Kidney capillary endothelial cell (primary cell): Measurements from ENCODE around the gene ADH5.
"Not testable (repeated sequence)": the region's sequence is repeated elsewhere in the genome, so short reads cannot be mapped to it uniquely, and the experiment has no call there.

Experiments
- DNase-seq: peaks from one replicate; pipeline ENCODE4 v3.0.0-alpha.2; 2018; ENCODE audit warnings: low spot score

ADH5 gene

DNA sequence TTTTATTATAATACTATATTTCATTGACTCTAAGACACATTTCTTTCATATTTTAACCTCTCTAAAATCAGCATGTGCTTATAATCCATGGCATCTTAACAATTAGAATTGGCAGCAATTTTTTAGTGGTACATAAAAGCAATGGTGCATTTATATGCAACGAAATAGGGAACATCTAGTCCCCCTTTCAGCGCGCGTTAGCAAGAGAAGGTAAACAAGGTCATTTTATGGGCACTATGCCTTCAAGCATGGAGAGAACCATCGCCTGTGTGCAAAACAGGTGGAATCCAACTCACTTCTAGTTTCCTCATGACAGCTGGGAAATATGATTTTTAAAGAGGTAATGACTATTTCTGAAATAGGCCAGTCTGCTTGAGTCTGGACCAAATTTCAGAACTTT is 6.4 kb downstream of the ADH5 start:
- DNase-seq = no peak

DNA sequence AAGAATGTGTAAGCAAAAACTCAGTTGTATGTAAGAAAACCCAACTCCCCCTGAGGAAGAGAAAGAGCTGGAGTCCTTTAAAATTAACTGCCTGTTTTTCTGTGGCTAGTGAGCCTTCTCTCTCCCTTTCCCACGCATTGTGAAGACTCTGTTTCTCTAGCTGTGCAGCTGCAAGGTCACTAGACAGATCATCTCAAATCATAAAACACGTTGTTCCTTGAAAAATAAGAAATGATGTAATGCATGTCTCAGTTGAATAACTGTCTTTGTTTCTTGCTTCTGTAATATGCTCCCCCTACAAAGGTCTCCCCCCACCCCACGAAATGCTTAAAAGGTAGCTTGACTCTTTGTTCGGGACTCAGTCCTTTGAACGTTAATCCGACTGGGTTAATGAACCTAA is 7.7 kb downstream of the ADH5 start:
- DNase-seq = not testable (repeated sequence)

DNA sequence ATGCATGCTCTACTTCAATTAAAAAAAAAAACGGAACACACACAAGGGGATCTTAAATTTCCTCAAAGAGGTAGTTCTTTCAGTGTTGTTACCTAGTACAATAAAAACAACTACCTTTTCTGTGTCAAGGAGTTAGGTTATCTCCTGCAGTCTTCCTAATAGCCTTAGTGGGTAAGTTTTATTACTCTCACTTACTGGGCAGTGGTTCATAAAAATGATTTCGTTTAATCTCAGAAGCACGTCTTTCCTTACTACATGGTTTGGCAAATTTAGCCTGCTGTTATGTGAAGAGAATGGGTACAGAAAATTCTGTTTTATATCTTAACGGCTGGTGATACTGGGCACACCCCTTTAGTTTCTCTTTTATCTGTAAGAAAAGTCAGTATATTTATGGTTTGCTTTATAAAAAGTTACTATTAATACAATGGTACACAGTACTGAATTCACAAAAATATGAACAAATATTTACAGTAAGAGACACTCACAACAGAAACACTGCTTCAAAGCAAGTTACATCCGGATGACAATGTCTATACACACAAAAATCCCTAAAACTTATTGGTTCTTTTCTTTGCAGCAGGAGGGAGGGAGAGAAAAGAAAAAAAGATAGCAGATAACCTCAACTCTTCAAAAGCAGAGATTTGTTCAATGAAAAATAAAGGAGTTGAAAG is 8.8 kb downstream of the ADH5 start:
- DNase-seq = no peak

DNA sequence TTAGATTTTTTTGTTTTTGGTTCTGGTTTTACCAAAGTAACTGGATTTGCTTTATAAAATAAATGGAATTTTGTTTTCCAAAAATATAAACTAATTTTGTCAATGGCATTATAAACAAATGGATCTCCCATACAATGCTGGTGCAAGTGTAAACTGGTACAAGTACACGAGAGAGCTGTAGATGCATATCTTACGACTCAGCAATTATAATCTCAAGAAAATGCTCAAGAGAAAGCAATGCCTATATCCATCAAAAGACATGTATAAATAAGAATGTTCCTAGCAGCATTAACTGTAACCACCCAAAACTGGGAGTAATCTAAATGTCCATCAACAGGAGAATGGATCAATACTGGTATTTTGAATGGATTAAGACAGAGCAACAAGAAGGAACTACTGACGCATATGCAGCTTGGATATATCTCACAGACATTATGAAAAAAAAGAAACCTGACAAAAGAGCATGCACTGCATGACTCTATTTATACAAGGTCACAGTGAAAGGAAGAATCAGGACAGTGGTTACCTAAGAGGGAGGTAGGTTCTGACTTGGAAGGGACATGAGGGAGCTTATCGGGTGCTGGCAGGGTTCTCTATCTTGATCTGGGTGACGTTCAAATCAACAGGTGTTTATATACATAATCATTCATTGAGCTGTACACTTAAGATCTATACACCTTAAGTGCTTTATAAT is 9.5 kb downstream of the ADH5 start:
- DNase-seq = no peak

DNA sequence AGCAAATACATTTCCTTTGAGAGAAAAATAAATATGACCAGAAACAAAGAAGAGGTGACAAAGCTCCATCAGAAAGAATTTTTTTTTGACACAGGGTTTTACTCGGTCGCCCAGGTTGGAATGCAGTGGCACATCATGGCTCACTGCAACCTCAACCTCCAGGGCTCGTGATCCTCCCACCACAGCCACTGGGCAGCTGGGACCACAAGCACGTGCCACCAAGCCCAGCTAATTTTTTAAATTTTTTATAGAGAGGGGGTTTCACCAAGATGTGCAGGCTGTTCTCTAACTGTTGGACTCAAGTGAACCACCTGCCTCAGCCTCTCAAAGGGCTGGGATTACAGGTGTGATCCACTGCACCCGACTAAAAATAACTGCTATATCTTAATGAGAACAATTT is 10.3 kb downstream of the ADH5 start:
- DNase-seq = no peak

DNA sequence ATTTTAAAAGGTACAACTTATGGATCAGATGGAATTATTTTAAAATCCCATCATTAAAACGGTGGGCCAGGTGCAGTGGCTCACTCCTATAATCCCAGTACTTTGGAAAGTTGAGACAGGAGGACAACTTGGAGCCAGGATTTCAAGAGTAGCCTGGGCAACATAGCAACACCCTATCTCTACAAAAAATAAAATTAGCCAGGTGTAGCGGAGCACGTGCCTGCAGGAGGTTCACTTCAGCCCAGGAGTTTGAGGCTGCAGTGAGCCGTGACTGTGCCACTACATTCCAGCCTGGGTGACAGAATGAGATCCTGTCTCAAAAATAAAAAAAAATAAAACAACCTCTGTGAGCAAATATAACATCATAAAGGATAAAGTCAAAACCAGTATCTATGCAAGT is 11.4 kb downstream of the ADH5 start:
- no peak for DNase-seq

DNA sequence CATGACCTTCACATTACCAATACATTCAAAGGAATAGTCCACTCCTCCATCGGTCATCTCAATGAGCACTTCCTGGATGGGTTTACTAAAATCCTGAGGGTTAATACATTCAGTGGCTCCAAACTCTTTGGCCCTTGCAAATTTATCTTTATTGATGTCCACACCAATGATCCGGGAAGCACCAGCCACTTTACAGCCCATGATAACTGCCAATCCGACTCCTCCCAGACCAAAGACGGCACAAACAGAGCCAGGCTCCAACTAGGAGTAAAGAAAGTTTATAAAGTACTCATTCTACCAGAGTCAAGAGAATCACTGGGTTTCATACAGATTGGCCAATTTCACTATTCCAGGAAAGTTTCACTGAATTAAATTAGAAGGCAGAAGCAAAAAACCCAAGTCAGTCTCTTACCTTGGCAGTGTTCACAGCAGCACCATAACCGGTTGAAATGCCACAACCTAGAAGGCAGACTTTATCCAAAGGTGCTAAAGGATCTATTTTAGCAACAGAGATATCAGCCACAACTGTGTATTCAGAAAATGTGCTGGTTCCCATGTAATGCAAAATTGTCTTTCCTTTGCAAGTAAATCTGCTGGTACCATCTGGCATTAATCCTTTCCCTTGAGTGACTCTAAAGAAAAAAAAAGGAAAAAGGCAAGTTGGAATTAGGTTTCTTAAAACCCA is 12.2 kb downstream of the ADH5 start:
- DNase-seq = no peak

DNA sequence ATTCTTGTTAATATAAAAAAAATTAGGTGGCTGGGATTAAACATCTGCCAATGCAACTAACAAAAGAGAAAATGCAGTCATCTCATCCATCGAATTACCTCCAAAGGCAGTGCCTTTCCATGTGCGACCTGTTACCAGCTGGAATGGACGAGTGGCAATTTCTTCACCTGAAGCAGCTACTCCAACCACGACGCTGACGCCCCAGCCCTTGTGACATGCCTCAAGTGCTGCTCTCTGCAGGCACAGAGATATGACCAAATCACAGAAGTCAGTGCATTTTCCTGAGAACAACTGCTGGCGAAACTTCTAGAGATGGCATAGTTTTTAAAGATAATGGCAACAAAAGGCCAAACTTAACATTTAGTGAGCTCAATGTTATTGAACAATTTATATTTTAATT is 13.8 kb downstream of the ADH5 start:
- DNase-seq = no peak

DNA sequence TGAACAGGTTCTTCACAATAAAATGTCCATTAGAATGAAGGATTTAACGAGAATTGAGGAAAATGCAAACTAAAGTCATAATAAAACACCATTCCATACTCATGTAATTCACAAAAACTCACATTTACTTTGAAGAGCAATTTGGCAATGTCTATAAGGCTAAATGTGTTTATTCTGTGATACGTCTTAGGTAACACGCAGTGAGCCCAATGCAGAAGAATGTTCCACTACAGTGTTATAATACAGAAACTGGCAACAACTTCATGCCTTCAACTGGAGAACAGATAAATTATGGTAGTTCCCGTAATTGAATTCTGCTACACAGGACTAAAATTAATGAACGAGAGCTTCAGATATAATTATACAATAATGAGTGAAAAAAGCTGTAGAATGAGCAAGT is 17.4 kb downstream of the ADH5 start:
- no peak for DNase-seq

DNA sequence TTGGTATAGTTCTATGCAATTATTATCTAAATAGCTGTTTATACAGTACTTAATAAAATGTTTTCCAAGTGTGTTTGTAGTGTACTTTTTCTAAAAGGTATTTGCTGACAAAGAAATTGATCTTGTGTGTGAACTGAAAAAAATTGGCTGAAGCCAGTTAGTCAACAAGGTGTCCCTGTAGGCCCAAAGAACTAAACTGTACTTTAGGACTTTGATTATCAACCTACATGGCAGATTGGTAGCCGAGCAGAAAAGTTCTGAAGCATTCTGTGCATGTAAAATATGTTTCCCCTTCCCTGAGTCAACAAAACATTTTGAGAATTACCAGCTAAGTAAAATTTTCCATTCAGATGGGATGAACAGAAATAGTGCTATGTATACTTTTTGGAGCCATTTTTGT is 21.0 kb downstream of the ADH5 start:
- no peak for DNase-seq

DNA sequence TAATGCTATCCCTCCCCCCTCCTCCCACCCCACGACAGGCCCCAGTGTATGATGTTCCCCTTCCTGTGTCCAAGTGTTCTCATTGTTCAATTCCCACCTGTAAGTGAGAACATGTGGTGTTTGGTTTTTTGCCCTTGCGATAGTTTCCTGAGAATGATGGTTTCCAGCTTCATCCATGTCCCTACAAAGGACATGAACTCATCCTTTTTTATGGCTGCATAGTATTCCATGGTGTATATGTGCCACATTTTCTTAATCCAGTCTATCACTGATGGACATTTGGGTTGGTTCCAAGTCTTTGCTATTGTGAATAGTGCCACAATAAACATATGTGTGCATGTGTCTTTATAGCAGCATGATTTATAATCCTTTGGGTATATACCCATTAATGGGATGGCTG is 23.1 kb downstream of the ADH5 start:
- DNase-seq = not testable (repeated sequence)

DNA sequence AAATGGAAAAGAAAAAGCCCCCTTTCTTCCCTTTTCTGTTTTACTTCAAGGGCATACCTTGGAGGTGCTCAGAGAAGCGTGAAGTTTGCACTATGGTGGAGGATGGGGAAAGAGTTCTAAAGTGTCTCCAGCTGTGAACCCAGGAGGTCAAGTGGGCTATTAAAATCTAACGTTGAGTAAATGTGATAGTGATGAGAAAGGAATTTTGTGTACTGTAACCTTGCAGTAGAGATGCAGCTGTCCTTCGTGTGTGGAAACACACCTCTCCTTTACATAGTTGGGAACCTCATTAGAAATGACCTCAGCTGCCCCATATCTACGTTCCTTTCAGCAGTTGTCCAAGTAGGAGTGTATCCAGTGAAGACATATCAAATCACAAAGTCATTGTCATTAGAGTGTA is 26.5 kb downstream of the ADH5 start:
- DNase-seq = no peak

DNA sequence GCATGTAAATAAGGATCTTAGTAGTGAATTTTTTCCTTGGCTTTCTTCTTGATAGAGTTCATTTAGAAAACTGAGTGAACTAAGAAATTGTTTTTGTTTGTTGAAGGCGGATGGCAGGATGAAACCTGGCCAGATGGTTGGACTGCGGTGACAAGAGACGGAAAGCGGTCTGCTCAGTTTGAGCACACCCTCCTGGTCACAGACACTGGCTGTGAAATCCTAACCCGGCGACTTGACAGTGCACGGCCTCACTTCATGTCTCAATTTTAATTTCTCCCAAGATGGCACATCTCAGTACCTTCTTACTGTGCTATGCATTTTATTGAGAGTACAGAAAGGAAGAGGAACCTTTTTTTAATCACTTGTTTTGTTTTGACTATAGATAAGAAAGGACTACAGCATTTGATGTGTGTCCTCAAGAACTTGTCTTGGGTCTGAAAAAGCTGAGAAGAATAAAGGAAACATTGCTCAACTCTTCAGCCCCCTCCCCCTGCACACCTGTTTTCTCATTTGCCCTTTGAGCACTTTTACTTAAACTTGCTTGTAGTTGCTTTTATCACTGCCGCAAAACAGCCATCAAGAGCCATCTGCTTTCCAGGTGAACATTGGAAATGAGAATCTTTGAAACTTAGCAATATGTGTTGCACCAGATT is 27.4 kb downstream of the ADH5 start:
- DNase-seq = no peak

DNA sequence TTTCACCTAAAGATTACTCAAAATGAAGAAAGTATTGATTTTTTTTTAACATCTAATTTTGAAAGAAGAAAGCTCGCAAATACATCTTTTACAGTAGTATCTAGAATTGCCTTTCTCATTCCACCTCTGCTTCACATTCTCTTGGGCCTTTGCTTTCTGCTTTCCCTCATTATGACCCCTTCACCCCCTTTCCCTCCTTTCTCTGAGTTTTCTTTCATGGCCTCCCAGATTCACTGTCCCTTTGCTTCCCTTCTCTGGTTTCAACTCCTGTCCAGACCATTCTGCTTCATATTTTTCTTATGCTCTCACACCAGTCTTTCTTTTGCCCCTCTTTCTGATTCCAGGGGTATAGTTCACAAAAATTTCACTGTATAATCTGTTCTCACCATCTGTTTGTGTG is 29.0 kb downstream of the ADH5 start:
- no peak for DNase-seq

DNA sequence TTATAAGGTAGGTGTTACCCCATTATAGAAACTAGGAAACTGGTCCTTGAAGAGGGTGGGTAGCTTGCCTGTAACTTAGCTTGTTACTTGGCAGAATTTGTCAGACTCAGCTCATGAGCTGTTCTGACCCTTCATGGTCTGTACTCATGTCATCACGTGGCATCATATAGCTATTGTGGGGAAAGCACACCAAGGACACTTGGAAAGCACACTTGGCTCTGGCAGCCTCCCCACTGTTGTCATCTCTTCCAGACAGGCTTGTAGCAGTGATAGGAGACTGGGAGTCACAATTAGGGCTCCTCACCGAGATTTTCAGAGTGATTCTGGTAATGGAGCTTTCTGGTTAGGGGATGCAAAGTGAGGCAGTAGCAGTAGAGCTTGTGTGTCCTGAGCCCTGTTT is 30.4 kb downstream of the ADH5 start:
- DNase-seq = no peak

DNA sequence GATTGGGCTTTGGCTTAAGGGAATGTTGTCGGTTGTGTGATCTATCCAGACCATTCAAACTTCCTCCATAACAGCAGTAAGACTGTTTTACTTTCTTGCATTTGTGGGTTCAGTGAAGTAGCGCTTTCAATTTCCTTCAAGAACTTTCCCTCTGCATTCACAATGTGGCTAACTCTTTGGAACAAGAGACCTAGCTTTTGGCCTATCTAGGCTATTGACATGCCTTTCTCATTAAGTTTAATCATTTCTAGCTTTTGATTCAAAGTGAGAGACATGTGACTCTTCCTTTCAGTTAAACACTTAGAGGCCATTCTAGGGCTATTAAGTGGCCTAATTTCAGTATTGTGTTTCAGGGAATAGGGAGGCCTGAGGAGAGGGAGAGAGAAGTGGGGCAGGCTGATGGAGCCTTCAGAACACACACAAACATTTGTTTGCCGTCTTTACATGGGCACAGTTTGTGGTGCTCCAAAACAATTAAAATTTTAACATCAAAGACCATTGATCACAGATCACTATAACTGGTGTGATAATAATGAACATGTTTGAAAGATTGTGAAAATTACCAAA is 34.1 kb downstream of the ADH5 start:
- DNase-seq = no peak

DNA sequence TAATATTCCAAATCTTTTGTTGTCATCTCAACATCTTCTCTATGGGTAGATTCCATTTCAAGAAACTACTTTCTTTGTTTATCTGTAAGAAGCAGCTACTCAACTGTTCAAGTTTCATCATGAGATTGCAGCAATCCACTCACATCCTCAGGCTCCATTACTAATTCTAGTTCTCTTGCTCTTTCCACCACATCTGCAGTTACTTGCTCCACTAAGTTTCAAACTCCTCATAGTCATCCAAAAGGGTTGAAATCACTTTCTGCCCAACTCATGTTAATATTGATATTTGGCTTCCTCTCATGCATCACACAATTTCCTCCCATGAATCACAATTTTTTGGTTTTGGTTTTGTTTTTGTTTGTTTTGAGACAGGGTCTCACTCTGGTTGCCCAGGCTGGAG is 35.7 kb downstream of the ADH5 start:
- no peak for DNase-seq

DNA sequence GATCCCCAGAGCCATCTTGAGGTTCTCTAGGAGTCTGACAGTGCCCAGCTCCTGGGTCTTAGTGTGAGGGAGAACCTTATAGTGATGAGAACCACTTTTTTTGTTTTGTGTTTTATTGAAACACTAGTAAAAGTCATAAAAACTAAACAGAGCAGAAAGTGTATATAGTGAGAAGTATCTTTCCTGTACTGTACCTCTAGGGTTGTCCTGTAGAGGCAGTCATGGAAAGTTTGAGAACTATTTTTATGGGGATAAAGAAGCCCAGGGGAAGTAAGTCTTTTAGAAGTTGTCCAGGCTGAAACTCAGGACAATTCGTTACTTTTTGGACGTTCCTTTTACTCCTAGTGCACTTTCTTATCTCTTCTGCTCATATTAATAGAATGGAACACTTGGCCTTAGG is 40.9 kb downstream of the ADH5 start:
- DNase-seq = no peak

DNA sequence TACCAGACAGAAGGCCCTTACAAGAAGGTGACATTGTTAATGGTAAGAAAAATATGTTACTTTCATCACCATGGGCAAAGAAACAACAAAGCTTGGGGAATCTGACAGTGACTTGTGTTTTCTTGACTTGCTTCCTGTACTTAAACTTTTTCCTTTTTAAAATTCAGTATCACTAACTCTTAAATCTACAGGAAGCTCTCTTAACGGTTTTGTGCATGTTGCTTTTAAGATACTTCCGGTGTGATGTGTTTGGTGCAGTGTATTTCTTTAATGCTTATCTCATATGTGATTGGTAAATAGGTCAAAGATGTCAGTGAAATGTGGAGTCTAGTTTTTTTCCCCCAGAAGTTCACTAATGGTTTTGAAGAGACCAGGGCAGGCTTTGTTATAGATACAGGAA is 45.2 kb downstream of the ADH5 start:
- no peak for DNase-seq

DNA sequence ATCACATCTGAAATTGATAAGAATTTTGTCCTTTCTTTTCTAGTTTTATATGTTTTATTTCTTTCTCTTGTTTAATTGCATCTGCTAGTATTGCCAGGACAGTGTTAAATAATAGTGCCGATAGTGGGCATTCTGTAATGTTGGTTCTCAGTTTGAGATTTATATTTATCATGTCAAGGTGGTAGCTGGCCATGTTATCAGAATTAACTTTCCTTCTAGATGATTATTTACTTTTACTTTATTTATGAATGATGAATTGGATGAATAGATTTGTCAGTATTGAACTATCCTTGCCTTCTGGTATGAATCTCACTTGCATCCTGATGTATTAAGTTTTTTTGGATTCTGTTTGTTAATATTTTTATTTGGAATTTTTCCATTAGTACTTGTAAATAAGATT is 50.4 kb downstream of the ADH5 start:
- DNase-seq = peak; percentile 4

DNA sequence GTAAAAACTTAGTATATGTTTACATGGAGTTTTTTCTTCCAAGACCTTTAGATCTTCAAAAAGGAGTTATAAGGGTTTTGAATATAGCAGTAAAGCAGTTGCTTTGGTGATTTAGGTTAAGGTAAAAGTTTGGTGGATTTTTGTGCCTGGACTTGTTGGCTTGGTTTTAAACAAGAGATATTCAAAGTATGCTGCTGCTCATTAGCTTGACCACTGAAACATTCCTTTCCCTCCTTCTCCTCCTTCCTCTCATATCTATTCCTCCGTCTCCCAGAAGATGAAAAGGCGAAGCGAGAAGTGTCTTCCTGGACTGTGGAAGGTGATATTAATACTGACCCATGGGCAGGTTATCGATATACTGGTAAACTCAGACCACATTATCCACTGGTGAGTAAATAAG is 54.6 kb downstream of the ADH5 start:
- no peak for DNase-seq

DNA sequence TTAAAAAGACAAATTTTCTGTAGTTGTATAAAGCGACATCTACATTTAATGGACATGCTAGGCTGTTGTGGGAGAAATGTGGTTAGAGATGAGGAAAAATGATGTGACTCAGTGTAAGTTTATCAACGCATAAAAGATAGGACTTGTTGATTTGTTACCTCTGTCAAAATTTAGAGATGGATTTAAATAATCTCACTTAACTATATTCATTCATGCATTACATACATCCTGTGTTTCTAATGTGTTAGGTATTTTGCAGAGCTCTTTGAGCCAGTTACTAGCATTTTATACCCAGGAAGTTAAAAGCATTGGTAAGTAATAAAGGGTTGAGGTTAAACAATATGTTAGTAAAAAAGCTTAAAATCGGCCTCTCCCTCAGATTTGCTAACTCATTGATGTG is 58.7 kb downstream of the ADH5 start:
- DNase-seq = no peak
